Suprapubic skin (tissue), 3 donors: ENCODE data around the gene PSMD13.

Experiments
- POLR2AphosphoS5 ChIP-seq, 3 donors: sonication (generic); formaldehyde crosslinking; IDR thresholded peaks; one replicate each; pipeline ENCODE4 v1.6.1; 2017; ENCODE audit warnings: antibody characterized with exemption in 3 of 3
- TF ChIP-seq, protein P1 (sequence below), 2 donors: fragments of 200-600 bp in 1 of 2; fragments of 450-650 bp in 1 of 2; sonication (generic) in 1 of 2; IDR thresholded peaks; one replicate each; pipeline ENCODE4 v1.5.1; 2016 to 2019; ENCODE audit warnings: antibody characterized with exemption in 2 of 2, mild to moderate bottlenecking in 1 of 2, moderate library complexity in 1 of 2

DNA sequence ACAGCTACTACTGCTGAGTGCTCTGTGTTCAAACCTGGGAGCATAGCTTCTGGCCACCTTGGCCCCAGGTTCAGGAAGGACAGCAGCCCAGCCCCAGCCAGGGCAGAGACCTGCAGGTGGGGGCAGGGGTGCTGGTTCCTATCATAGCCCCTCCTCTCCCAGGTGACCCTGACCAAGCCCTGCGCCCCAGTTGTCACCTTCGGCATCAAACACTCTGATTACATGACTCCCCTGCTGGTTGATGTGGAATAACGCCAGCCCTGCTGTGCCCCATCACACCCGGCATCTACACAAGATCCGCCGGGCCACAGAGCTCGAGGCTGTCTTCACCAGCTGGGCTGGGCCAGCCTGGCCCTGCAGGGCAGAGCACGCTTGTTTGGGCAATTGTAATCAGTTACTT, 37.0 kb upstream of the PSMD13 start:
- TF ChIP-seq, protein P1, sequence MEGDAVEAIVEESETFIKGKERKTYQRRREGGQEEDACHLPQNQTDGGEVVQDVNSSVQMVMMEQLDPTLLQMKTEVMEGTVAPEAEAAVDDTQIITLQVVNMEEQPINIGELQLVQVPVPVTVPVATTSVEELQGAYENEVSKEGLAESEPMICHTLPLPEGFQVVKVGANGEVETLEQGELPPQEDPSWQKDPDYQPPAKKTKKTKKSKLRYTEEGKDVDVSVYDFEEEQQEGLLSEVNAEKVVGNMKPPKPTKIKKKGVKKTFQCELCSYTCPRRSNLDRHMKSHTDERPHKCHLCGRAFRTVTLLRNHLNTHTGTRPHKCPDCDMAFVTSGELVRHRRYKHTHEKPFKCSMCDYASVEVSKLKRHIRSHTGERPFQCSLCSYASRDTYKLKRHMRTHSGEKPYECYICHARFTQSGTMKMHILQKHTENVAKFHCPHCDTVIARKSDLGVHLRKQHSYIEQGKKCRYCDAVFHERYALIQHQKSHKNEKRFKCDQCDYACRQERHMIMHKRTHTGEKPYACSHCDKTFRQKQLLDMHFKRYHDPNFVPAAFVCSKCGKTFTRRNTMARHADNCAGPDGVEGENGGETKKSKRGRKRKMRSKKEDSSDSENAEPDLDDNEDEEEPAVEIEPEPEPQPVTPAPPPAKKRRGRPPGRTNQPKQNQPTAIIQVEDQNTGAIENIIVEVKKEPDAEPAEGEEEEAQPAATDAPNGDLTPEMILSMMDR (IDR thresholded peaks at IDR 0.05), result no peak
- no peak for TF ChIP-seq POLR2AphosphoS5 (IDR thresholded peaks at IDR 0.05)
